Measurements from ENCODE around the gene RBPMS2. TPM values are rescaled to one million over a fixed set of nuclear protein-coding genes. Genes with fewer than 3 reads are reported as not detected.

RBPMS2 gene
- total and polyA plus RNA-seq, 2 of the 4 experiments (the other 2 are of a cell fraction): 2.8 TPM; not detected in 1

GRCh38 chr15:64774037-64774628 is 1.3 kb downstream of the RBPMS2 start (continued):
- TF ChIP-seq ELK1 (IDR thresholded peaks at IDR 0.05; ENCODE audit: borderline replicate concordance, low read depth, low read length): no peak

GRCh38 chr15:64773606-64774005 is 1.8 kb downstream of the RBPMS2 start:
- no peak overlapping the region for H2AK9ac ChIP-seq (replicated peaks; ENCODE audit: low read depth, low read length, poor library complexity)
- H2BK20ac ChIP-seq (ENCODE audit: low read depth, low read length): no peak overlapping the region
- no peaks in the 10 kb centered on the region for H3K36me3 ChIP-seq (ENCODE audit: control insufficient read depth, insufficient read depth, low read length)
- DNase-seq (no peak), ATAC-seq (ENCODE audit: low read depth) (no peak)
- dilution Hi-C loops (cut with HindIII; ENCODE audit: low sequenced_read_pairs, unreplicated experiment) (no loop called here), in situ Hi-C loops (cut with MboI; ENCODE audit: low sequenced_read_pairs) (no loop called here), intact Hi-C loops (cut with micrococcal nuclease) (no loop called here)
- peaks cover 0 to 10% of the 10 kb centered on the region in 2 experiments; a peak in 1 of 4 replicates for H3K79me1 ChIP-seq (ENCODE audit: low read depth in 1 of 2, low read length in 2 of 2)
- H2AK5ac ChIP-seq (ENCODE audit: low read depth, low read length): no peak overlapping the region
- H3K9me3 ChIP-seq (ENCODE audit: control insufficient read depth, insufficient read depth, low read length): no peaks in the 10 kb centered on the region
- no peaks in the 10 kb centered on the region; the same call in 1 of the 2 replicates for H3K4me1 ChIP-seq (ENCODE audit: control insufficient read depth, insufficient read depth, low read length)
- H4K8ac ChIP-seq (ENCODE audit: low read depth in 2 of 2, low read length in 2 of 2): no peak overlapping the region
- POLR2A ChIA-PET (ENCODE audit: unreplicated experiment): no interaction called here
- no peak overlapping the region for H2BK5ac ChIP-seq (ENCODE audit: low read depth, low read length, poor library complexity, severe bottlenecking)
- no peak overlapping the region for H3K4me3 ChIP-seq (ENCODE audit: insufficient read depth, low read depth, low read length)
- no peak overlapping the region for H2BK15ac ChIP-seq (ENCODE audit: low read depth, low read length)
- no TSS peak for BruUV-seq (replicated peaks)
- no peak overlapping the region for H3K27ac ChIP-seq (ENCODE audit: insufficient read depth, low read length)
- H3K27me3 ChIP-seq (ENCODE audit: control insufficient read depth, insufficient read depth, low read length): peaks cover 10% of the 10 kb centered on the region
- no CpG with 5 or more reads among the region's 2 CpGs for WGBS, 2 experiments (ENCODE audit: extremely low coverage in 2 of 2, insufficient read length in 1 of 2)
- no peak overlapping the region for H2BK120ac ChIP-seq (ENCODE audit: low read depth, low read length)
- no peak overlapping the region for H3K4ac ChIP-seq (ENCODE audit: low read depth, low read length)
- H4K5ac ChIP-seq (ENCODE audit: low read depth, low read length): no peak overlapping the region
- no peak overlapping the region for H3K18ac ChIP-seq (ENCODE audit: low read depth, low read length)
- no peak overlapping the region for H3K56ac ChIP-seq (ENCODE audit: extremely low read depth, insufficient read depth, low read length)
- no peak overlapping the region for H4K91ac ChIP-seq (ENCODE audit: insufficient read depth, low read depth, low read length)
- no peak overlapping the region for H2AFZ ChIP-seq (replicated peaks; ENCODE audit: low read length, poor library complexity)
- no peak overlapping the region for H3K23ac ChIP-seq (ENCODE audit: low read depth, low read length)
- no peaks in the 10 kb centered on the region for H4K20me1 ChIP-seq (ENCODE audit: insufficient read depth, low read length)
- peaks cover 3% of the 10 kb centered on the region for H3K9me1 ChIP-seq (ENCODE audit: insufficient read depth, low read length)
- no peak overlapping the region for H3K4me2 ChIP-seq (ENCODE audit: low read depth, low read length)
- H3K9ac ChIP-seq (ENCODE audit: low read depth, low read length): no peak overlapping the region
- H3K14ac ChIP-seq (replicated peaks; ENCODE audit: low read depth, low read length): no peak overlapping the region
- CTCF ChIA-PET: interaction anchor here (0.5 kb wide), 1 partner anchor 9 kb away, joined by 3 read pairs; no protein-coding TSS in a partner anchor
- TF ChIP-seq RAD21 (IDR thresholded peaks at IDR 0.05; ENCODE audit: low read length) (no peak), ELK1 (IDR thresholded peaks at IDR 0.05; ENCODE audit: borderline replicate concordance, low read depth, low read length) (no peak), SMC3 (IDR thresholded peaks at IDR 0.05; ENCODE audit: low read depth, low read length) (no peak), RCOR1 (IDR thresholded peaks at IDR 0.05; ENCODE audit: insufficient replicate concordance, low read length) (no peak), POLR2A (IDR thresholded peaks at IDR 0.05; ENCODE audit: low read depth, low read length) (no peak), CHD1 (IDR thresholded peaks at IDR 0.05; ENCODE audit: low read depth, low read length) (no peak), NFE2L2 (IDR thresholded peaks at IDR 0.05; ENCODE audit: low read depth, low read length) (no peak), CEBPB (IDR thresholded peaks at IDR 0.05; ENCODE audit: low read depth, low read length) (no peak), FOS (IDR thresholded peaks at IDR 0.05; ENCODE audit: low read depth, low read length) (no peak), CTCF (conservative IDR thresholded peaks at IDR 0.05; ENCODE audit: low read depth, low read length) (no peak), MAZ (IDR thresholded peaks at IDR 0.05; ENCODE audit: borderline replicate concordance, low read depth, low read length) (no peak), USF2 (IDR thresholded peaks at IDR 0.05; ENCODE audit: low read depth, low read length) (no peak)

Measured in IMR-90 (cell line).